Gastroesophageal sphincter (tissue), 3 donors: ENCODE data around the gene WRNIP1.

Experiments
- POLR2A ChIP-seq, 2 donors: fragments of 450-650 bp; IDR thresholded peaks; one replicate each; pipeline ENCODE4 v1.6.1; 2017; ENCODE audit warnings: antibody characterized with exemption in 2 of 2, mild to moderate bottlenecking in 2 of 2, moderate library complexity in 1 of 2
- POLR2AphosphoS5 ChIP-seq: sonication (generic); formaldehyde crosslinking; IDR thresholded peaks from one replicate; pipeline ENCODE4 v1.6.1; 2017; ENCODE audit warnings: antibody characterized with exemption
- TF ChIP-seq, protein P1 (sequence below), 4 experiments: fragments of 200-600 bp in 2 of 4; fragments of 450-650 bp in 2 of 4; sonication (generic) in 1 of 4; IDR thresholded peaks; one replicate each; pipeline ENCODE4 v1.5.1; 2017 to 2019; ENCODE audit warnings: antibody characterized with exemption in 4 of 4, mild to moderate bottlenecking in 2 of 4, moderate library complexity in 2 of 4

DNA sequence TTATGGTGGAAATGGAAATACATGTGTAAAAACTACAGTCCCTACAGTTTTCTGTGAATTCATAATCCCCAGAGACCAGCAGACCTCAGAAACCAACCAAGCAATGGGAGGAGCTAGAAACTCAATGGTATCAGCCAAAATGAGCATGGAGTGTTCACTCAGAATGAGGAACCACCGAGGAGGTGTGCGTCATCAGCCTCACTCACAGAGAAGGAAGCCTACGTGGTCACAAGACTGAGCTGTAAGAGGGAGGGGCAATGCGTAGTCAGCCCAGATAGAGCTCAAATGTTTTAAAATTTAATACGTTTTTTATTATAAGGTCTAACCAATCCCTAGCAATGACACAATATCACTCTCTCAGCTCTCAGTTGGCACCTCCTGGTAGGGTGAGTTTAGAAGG is 31.9 kb upstream of the WRNIP1 start:
- TF ChIP-seq POLR2A (IDR thresholded peaks at IDR 0.05) (no peak), POLR2AphosphoS5 (no peak)
- TF ChIP-seq, protein P1, sequence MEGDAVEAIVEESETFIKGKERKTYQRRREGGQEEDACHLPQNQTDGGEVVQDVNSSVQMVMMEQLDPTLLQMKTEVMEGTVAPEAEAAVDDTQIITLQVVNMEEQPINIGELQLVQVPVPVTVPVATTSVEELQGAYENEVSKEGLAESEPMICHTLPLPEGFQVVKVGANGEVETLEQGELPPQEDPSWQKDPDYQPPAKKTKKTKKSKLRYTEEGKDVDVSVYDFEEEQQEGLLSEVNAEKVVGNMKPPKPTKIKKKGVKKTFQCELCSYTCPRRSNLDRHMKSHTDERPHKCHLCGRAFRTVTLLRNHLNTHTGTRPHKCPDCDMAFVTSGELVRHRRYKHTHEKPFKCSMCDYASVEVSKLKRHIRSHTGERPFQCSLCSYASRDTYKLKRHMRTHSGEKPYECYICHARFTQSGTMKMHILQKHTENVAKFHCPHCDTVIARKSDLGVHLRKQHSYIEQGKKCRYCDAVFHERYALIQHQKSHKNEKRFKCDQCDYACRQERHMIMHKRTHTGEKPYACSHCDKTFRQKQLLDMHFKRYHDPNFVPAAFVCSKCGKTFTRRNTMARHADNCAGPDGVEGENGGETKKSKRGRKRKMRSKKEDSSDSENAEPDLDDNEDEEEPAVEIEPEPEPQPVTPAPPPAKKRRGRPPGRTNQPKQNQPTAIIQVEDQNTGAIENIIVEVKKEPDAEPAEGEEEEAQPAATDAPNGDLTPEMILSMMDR (IDR thresholded peaks at IDR 0.05): no peak
